Tibial nerve (tissue), 3 donors: Measurements from ENCODE around the gene CTSH.
A peak's percentile ranks its signal among the peaks of the same experiment; 100 is the strongest.

Experiments
- CTCF ChIP-seq, 5 experiments: fragments of 200-600 bp in 3 of 5; fragments of 450-650 bp in 2 of 5; sonication (generic) in 3 of 5; IDR thresholded peaks; one replicate each; pipeline ENCODE4 v1.5.1; 2016 to 2019; ENCODE audit warnings: antibody characterized with exemption in 5 of 5, mild to moderate bottlenecking in 3 of 5, moderate library complexity in 2 of 5
- POLR2A ChIP-seq, 2 donors: fragments of 450-650 bp; IDR thresholded peaks; one replicate each; pipeline ENCODE4 v1.6.1; 2017; ENCODE audit warnings: antibody characterized with exemption in 2 of 2, mild to moderate bottlenecking in 2 of 2, moderate library complexity in 2 of 2

GRCh38 chr15:78909791-78910228 is 35.0 kb downstream of the CTSH start:
- TF ChIP-seq CTCF (IDR thresholded peaks at IDR 0.05) (peak; percentile 51 to 75 (median 63)), POLR2A (IDR thresholded peaks at IDR 0.05) (no peak)
